ENCODE results near the gene COX6A2. TPM values are rescaled to one million over a fixed set of nuclear protein-coding genes. Genes with fewer than 3 reads are reported as not detected.

COX6A2 gene
- total RNA-seq, 2 experiments from 2014 or later = not detected

DNA sequence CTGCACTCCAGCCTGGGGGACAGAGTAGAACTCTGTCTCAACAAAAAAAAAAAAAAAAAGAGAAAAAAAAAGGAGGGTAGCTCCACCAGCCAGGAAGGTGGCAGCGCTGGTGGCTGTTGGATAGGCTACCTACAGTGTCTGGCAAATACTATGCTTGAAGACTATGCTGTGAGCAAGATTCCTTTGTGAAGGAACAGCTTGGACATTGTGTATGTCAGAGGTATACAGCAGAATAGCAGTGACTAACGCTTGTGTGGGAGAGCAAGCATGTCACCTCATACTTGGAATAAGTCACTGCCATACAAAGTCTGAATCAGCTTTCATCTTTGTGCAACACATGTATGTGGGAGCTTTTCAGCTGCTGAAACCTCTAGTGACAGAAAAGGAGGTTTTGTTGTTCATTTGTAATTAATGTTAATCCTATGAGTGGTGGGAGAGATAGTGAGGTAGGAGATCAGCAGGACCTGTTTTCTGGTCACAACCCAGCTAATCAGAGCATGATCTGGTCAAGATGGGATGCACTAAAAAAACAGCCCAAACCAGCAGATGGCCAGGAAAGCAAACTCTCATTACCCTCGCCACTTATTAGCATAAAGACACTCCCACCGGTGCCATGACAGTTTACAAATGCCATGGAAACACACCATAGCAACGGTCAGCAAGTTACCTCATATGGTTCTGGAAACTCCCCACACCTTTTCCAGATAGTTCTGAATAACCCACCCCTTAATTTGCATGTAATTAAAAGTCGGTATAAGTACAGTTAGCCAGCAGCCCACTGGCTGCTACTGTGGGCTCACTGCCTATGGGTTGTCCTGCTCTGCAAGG, 41.8 kb downstream of the COX6A2 start:
- H3K4me1 ChIP-seq (ENCODE audit: insufficient read depth, low read length) = peaks cover 4% of the 10 kb centered on the region
- H3K27ac ChIP-seq (ENCODE audit: low read depth in 1 of 2, low read length in 2 of 2) = no peak overlapping the region
- H3K27me3 Mint-ChIP-seq = peaks cover 30% of the 10 kb centered on the region
- no peaks in the 10 kb centered on the region for H3K9me3 ChIP-seq (ENCODE audit: control insufficient read depth in 1 of 2, insufficient read depth in 1 of 2, low read length in 2 of 2)
- DNase-seq (peak in 3 of 14 experiments; percentile 19 to 61 (median 57)), ATAC-seq (ENCODE audit: poor library complexity) (no peak)
- POLR2A ChIA-PET = no interaction called here
- no peaks in the 10 kb centered on the region for H3K36me3 Mint-ChIP-seq (ENCODE audit: low read depth)
- no peaks in the 10 kb centered on the region for H3K9me3 Mint-ChIP-seq
- CTCF ChIA-PET = interaction anchor here (0.7 kb wide), 1 partner anchor 9 kb away, joined by 3 read pairs; no protein-coding TSS in a partner anchor
- no peak overlapping the region for H3K4me3 Mint-ChIP-seq
- no peaks in the 10 kb centered on the region for H3K4me1 Mint-ChIP-seq (ENCODE audit: low read depth)
- no peaks in the 10 kb centered on the region for H3K36me3 ChIP-seq (ENCODE audit: insufficient read depth, low read length)
- H3K4me3 ChIP-seq (ENCODE audit: low read length) = no peak overlapping the region
- no peak overlapping the region for H3K27ac Mint-ChIP-seq
- TF ChIP-seq, protein P1, sequence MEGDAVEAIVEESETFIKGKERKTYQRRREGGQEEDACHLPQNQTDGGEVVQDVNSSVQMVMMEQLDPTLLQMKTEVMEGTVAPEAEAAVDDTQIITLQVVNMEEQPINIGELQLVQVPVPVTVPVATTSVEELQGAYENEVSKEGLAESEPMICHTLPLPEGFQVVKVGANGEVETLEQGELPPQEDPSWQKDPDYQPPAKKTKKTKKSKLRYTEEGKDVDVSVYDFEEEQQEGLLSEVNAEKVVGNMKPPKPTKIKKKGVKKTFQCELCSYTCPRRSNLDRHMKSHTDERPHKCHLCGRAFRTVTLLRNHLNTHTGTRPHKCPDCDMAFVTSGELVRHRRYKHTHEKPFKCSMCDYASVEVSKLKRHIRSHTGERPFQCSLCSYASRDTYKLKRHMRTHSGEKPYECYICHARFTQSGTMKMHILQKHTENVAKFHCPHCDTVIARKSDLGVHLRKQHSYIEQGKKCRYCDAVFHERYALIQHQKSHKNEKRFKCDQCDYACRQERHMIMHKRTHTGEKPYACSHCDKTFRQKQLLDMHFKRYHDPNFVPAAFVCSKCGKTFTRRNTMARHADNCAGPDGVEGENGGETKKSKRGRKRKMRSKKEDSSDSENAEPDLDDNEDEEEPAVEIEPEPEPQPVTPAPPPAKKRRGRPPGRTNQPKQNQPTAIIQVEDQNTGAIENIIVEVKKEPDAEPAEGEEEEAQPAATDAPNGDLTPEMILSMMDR (IDR thresholded peaks at IDR 0.05) = no peak
- H3K27me3 ChIP-seq (ENCODE audit: control insufficient read depth in 1 of 2, insufficient read depth in 2 of 2, low read length in 2 of 2) = peaks cover 0 to 4% of the 10 kb centered on the region in 2 experiments
- intact Hi-C loops (cut with DNase I, micrococcal nuclease) = no loop called here

DNA sequence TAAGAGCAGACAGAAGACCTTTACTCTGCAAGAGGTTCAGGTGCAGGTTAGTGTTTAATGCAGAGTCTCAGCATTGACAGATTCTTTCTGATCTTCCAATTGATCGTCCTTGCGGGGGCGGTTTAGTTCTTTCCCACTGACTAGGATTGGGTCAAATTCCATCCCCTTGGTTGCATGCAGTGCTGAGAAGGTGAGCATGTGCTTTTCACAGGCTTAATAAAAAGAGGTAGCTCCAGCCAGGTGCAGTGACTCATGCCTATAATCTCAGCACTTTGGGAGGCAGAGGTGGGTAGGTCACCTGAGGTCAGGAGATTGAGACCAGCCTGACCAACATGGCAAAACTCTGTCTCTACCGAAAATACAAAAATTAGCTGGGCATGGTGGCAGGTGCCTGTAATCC, 42.5 kb downstream of the COX6A2 start:
- POLR2A ChIA-PET = no interaction called here
- H3K27me3 Mint-ChIP-seq = peaks cover 30% of the 10 kb centered on the region

GRCh38 chr16:31382485-31383161, 45.5 kb downstream of the COX6A2 start:
- Mint-ChIP-seq H3K36me3 (ENCODE audit: low read depth) (no peaks in the 10 kb centered on the region), H3K4me3 (no peak overlapping the region), H3K4me1 (ENCODE audit: low read depth) (no peaks in the 10 kb centered on the region), H3K27ac (no peak overlapping the region), H3K9me3 (no peaks in the 10 kb centered on the region), H3K27me3 (peaks cover 20% of the 10 kb centered on the region)
- Histone ChIP-seq H3K27ac (ENCODE audit: low read depth in 1 of 2, low read length in 2 of 2) (no peak overlapping the region), H3K36me3 (ENCODE audit: insufficient read depth, low read length) (no peaks in the 10 kb centered on the region), H3K4me1 (ENCODE audit: insufficient read depth, low read length) (peaks cover 4% of the 10 kb centered on the region), H3K4me3 (ENCODE audit: low read length) (no peak overlapping the region), H3K9me3 (ENCODE audit: control insufficient read depth in 1 of 2, insufficient read depth in 1 of 2, low read length in 2 of 2) (no peaks in the 10 kb centered on the region), H3K27me3 (ENCODE audit: control insufficient read depth in 1 of 2, insufficient read depth in 2 of 2, low read length in 2 of 2) (peaks cover 0 to 4% of the 10 kb centered on the region in 2 experiments)
- TF ChIP-seq, protein P1 (IDR thresholded peaks at IDR 0.05) = peak; percentile 53
- DNase-seq (peak; percentile 26 to 74 (median 50)), ATAC-seq (ENCODE audit: poor library complexity) (peak; percentile 69)
- ChIA-PET POLR2A (interaction anchor here (0.6 to 1.1 kb wide), 2 partner anchors 78 to 202 kb away, joined by 3 to 4 read pairs; no protein-coding TSS in a partner anchor), CTCF (interaction anchor here (1.0 to 1.3 kb wide), 4 partner anchors 9 to 429 kb away, joined by 3 to 4 read pairs (median 3); no protein-coding TSS in a partner anchor)
- intact Hi-C loops (cut with DNase I, micrococcal nuclease) = loop anchor here in 1 of 2 experiments (5.0 kb wide), 2 partner anchors 395 to 485 kb away; partner anchors contain the start of gene HSD3B7

More for the DNA sequence above, 42.5 kb downstream of the COX6A2 start:
- H3K36me3 Mint-ChIP-seq (ENCODE audit: low read depth) = no peaks in the 10 kb centered on the region
- intact Hi-C loops (cut with DNase I, micrococcal nuclease) = no loop called here
- ATAC-seq (ENCODE audit: poor library complexity) = no peak
- Histone ChIP-seq H3K27ac (ENCODE audit: low read depth in 1 of 2, low read length in 2 of 2) (no peak overlapping the region), H3K27me3 (ENCODE audit: control insufficient read depth in 1 of 2, insufficient read depth in 2 of 2, low read length in 2 of 2) (peaks cover 0 to 4% of the 10 kb centered on the region in 2 experiments), H3K4me3 (ENCODE audit: low read length) (no peak overlapping the region), H3K9me3 (ENCODE audit: control insufficient read depth in 1 of 2, insufficient read depth in 1 of 2, low read length in 2 of 2) (no peaks in the 10 kb centered on the region), H3K4me1 (ENCODE audit: insufficient read depth, low read length) (peaks cover 4% of the 10 kb centered on the region), H3K36me3 (ENCODE audit: insufficient read depth, low read length) (no peaks in the 10 kb centered on the region)
- no peak overlapping the region for H3K27ac Mint-ChIP-seq
- H3K9me3 Mint-ChIP-seq = no peaks in the 10 kb centered on the region
- TF ChIP-seq, protein P1 (IDR thresholded peaks at IDR 0.05) = no peak
- CTCF ChIA-PET = no interaction called here
- no peak overlapping the region for H3K4me3 Mint-ChIP-seq
- DNase-seq = no peak
- no peaks in the 10 kb centered on the region for H3K4me1 Mint-ChIP-seq (ENCODE audit: low read depth)
